SK-N-SH (cell line): ENCODE measurements around the gene SAT2. TPM values are rescaled to one million over a fixed set of nuclear protein-coding genes. Genes with fewer than 3 reads are reported as not detected.

Experiments
- CHD2 ChIP-seq: fragments of 150-350 bp; IDR thresholded peaks from 2 replicates; pipeline ENCODE4 v1.6.1; 2018; ENCODE audit warnings: low read length; ENCODE audit not compliant: partially characterized antibody
- CTCF ChIP-seq: fragments of 200-600 bp; sonication (generic); IDR thresholded peaks from 2 replicates; pipeline ENCODE4 v1.6.1; 2017; ENCODE audit warnings: antibody characterized with exemption, mild to moderate bottlenecking, moderate library complexity
- ELF1 ChIP-seq: IDR thresholded peaks from 2 replicates; pipeline ENCODE4 v1.4.0; 2012
- EP300 ChIP-seq, 2 experiments: IDR thresholded peaks; 2 replicates each; pipeline versions ENCODE4 v1.4.0 to v1.6.1; 2012; ENCODE audit warnings: borderline replicate concordance in 1 of 2, low read depth in 1 of 2, low read length in 1 of 2
- FOSL2 ChIP-seq: IDR thresholded peaks from 2 replicates; pipeline ENCODE4 v1.4.0; 2012; ENCODE audit warnings: low read depth, mild to moderate bottlenecking, moderate library complexity, borderline replicate concordance
- FOXJ3 ChIP-seq: sonication (generic); formaldehyde crosslinking; IDR thresholded peaks from 2 replicates; pipeline ENCODE4 v1.5.1; 2020; ENCODE audit warnings: mild to moderate bottlenecking, missing genetic modification reagents
- GABPA ChIP-seq: IDR thresholded peaks from 2 replicates; pipeline ENCODE4 v1.4.0; 2012; ENCODE audit warnings: low read depth, mild to moderate bottlenecking
- JUND ChIP-seq: IDR thresholded peaks from 2 replicates; pipeline ENCODE4 v1.4.0; 2012
- MAX ChIP-seq: IDR thresholded peaks from 2 replicates; pipeline ENCODE4 v1.4.0; 2012; ENCODE audit warnings: low read depth
- MXI1 ChIP-seq: IDR thresholded peaks from 2 replicates; pipeline ENCODE4 v1.6.1; 2012; ENCODE audit warnings: mild to moderate bottlenecking, low read depth, low read length, improper control_type of control experiment
- NFIC ChIP-seq: IDR thresholded peaks from 2 replicates; pipeline ENCODE4 v1.4.0; 2012; ENCODE audit warnings: borderline replicate concordance
- NRF1 ChIP-seq: IDR thresholded peaks from 2 replicates; pipeline ENCODE4 v1.6.1; 2012; ENCODE audit warnings: low read depth, mild to moderate bottlenecking, low read length
- PBX3 ChIP-seq: IDR thresholded peaks from 2 replicates; pipeline ENCODE4; 2012
- POLR2AphosphoS5 ChIP-seq: IDR thresholded peaks from 2 replicates; pipeline ENCODE4 v1.6.1; 2012; ENCODE audit warnings: low read depth, low read length
- RCOR1 ChIP-seq: fragments of 150-350 bp; IDR thresholded peaks from 2 replicates; pipeline ENCODE4 v1.6.1; 2017; ENCODE audit warnings: antibody characterized with exemption, low read length
- RXRA ChIP-seq: IDR thresholded peaks from 2 replicates; pipeline ENCODE4 v1.4.0; 2012; ENCODE audit warnings: low read depth, mild to moderate bottlenecking, borderline replicate concordance
- SMC3 ChIP-seq: IDR thresholded peaks from 2 replicates; pipeline ENCODE4 v1.6.1; 2012; ENCODE audit warnings: low read depth, low read length, improper control_type of control experiment
- TAF1 ChIP-seq: IDR thresholded peaks from 2 replicates; pipeline ENCODE4 v1.6.1; 2012; ENCODE audit warnings: low read depth, mild to moderate bottlenecking, low read length, moderate library complexity, borderline replicate concordance
- USF1 ChIP-seq: IDR thresholded peaks from 2 replicates; pipeline ENCODE4 v1.4.0; 2012; ENCODE audit warnings: low read depth, borderline replicate concordance
- USF2 ChIP-seq: fragments of 150-350 bp; IDR thresholded peaks from 2 replicates; pipeline ENCODE4 v1.6.1; 2017; ENCODE audit warnings: antibody characterized with exemption, low read length, low read depth, borderline replicate concordance
- YY1 ChIP-seq: IDR thresholded peaks from 2 replicates; pipeline ENCODE4 v1.4.0; 2012; ENCODE audit warnings: low read depth, mild to moderate bottlenecking
- ZBTB33 ChIP-seq: IDR thresholded peaks from 2 replicates; pipeline ENCODE4 v1.4.0; 2012; ENCODE audit warnings: low read depth, borderline replicate concordance
- polyA plus RNA-seq, 3 experiments: library from polyadenylated mRNA; depleted of rRNA; stranded (reverse); fragments of >200 nt; gene quantifications; 2 replicates each; pipeline ENCODE4 v1.2.3, GENCODE V29; 2012

SAT2 gene
- polyA plus RNA-seq, 1 of the 3 experiments (the other 2 are of a cell fraction): 43.1 TPM

- TF ChIP-seq USF2: no peak
- peak; percentile 88 for TF ChIP-seq POLR2AphosphoS5
- TF ChIP-seq USF1: no peak
- peak; percentile 96 for TF ChIP-seq GABPA
- no peak; the same call in 1 of the 2 replicates for TF ChIP-seq ZBTB33
- no peak for TF ChIP-seq RCOR1
- TF ChIP-seq NRF1: peak; percentile 87
- TF ChIP-seq CTCF: no peak
- peak; percentile 93; the same call in 1 of the 2 replicates for TF ChIP-seq TAF1
- TF ChIP-seq SMC3: no peak
- no peak for TF ChIP-seq RXRA
- TF ChIP-seq NFIC: no peak
- TF ChIP-seq EP300 (IDR thresholded peaks at IDR 0.05; ENCODE audit: borderline replicate concordance in 1 of 2, low read depth in 1 of 2, low read length in 1 of 2): no peak
- TF ChIP-seq JUND: no peak; the same call in 1 of the 2 replicates
- TF ChIP-seq FOXJ3 (CRISPR knock-in tag): no peak
- 0 out of 2 replicates have a peak, but pooled peaks have one; percentile 2 for TF ChIP-seq PBX3
- TF ChIP-seq CHD2: no peak
- peak; percentile 94 for TF ChIP-seq ELF1
- TF ChIP-seq MXI1: peak; percentile 100
- TF ChIP-seq YY1: peak; percentile 98
- peak; percentile 95 for TF ChIP-seq MAX
- TF ChIP-seq FOSL2: no peak
- TF ChIP-seq, all 33 proteins: peak for 11
Measured at GRCh38 chr17:7583253-7584109, 44.1 kb downstream of the SAT2 start, which contains the start of gene MPDU1 (continued).
